IPS-18a (cell line): ENCODE measurements around the gene PRDM16.
A peak's percentile ranks its signal among the peaks of the same experiment; 100 is the strongest.

Source experiments
- H3K27ac ChIP-seq: one replicate; pipeline ENCODE4 v1.5.1; 2013; ENCODE audit warnings: low read length
- H3K27me3 ChIP-seq: one replicate; pipeline ENCODE4 v1.6.1; 2013; ENCODE audit warnings: mild to moderate bottlenecking, low read length; ENCODE audit not compliant: control insufficient read depth, insufficient read depth
- H3K36me3 ChIP-seq: one replicate; pipeline ENCODE4 v1.6.1; 2013; ENCODE audit warnings: low read depth, low read length; ENCODE audit not compliant: control insufficient read depth
- H3K4me1 ChIP-seq: one replicate; pipeline ENCODE4 v1.6.1; 2013; ENCODE audit warnings: low read depth, low read length; ENCODE audit not compliant: control insufficient read depth
- H3K4me3 ChIP-seq: one replicate; pipeline ENCODE4 v1.5.1; 2013; ENCODE audit warnings: low read length
- H3K9ac ChIP-seq: one replicate; pipeline ENCODE4 v1.6.1; 2013; ENCODE audit warnings: mild to moderate bottlenecking, low read length, moderate library complexity
- H3K9me3 ChIP-seq: one replicate; pipeline ENCODE4 v1.6.1; 2013; ENCODE audit warnings: low read depth, low read length; ENCODE audit not compliant: control insufficient read depth

PRDM16 gene

DNA sequence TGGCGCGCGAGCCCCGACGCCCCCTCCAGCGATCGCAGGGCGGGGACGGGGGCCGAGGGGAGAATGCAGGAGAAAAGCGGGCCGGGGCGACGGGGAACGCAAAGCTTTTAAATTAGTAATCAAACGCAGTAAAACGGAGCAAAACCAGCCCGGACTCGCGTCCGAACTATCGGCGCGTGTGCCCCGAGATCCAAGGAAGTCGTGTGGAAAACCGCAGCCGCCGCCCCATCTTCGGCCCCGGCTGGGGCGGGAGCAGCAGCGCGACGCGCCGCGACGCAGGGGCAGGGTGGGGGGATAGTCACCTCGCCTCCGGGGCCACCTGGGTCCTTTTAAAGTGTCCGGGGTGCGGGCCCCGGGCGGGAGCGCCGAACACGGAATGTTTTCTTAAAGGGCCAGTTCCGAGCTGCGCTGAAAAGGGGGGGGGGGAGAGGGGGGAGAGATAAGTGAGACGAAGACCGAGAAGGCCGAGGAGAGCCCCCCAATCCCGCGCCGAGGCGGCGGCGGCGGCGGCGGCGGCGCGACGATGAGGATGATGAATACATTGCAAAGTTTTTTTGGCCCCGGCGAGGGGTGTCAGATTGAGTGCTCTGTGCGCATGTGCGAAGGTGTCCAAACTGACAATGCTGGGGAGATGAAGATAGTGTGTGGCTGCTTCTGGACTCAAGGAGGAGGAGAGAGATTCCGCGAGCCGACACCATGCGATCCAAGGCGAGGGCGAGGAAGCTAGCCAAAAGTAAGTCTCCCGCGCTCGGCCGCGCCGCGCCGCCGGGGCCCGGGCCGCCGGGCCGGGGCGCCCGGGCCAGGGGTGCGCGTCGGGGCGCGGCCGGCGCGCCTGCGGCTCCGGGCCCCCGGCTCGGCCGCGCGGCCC lies at the start of gene PRDM16:
Gene PRDM16, plus strand, starts transcription at position 640 of the 868 bp plus-strand sequence. Its CDS starts 57 bp downstream, at position 697.
- Histone ChIP-seq H3K9ac (no peak within 1 kb of the TSS), H3K27ac (no peak within 1 kb of the TSS), H3K9me3 (no peaks in the 10 kb centered on the region), H3K27me3 (peaks cover 94% of the 10 kb centered on the region), H3K4me3 (peak within 1 kb of the TSS; percentile 43), H3K4me1 (peaks cover 18% of the 10 kb centered on the region), H3K36me3 (no peaks in the 10 kb centered on the region)

DNA sequence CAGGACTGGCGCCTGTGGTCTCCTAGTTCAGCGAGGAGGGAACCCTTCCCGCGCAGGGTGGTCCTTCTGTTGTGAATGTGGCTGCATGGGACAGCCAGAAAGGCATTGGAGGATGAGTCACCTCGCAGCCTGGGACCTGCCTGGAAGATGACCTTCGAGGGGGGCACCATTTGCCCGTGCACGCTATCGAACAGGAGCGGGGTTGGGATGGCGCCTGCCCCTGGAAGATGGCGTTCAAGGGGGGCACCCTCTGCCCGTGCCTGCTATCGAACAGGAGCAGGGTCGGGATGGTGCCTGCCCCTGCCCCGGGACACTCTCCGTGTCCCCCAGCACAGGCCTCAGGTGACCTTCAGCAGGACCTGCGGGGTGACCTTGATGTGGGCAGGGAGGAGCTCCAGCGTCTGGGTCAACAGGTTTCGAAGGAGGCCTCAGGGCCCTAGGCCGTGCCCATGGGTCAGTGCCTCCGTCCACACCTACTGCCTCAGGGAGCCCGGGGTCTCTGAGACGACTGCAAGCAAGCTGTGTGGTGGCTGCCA lies 49.4 kb upstream of the PRDM16 start:
- Histone ChIP-seq H3K4me3 (no peak overlapping the region), H3K9ac (no peak overlapping the region), H3K9me3 (no peaks in the 10 kb centered on the region), H3K27me3 (peaks cover 14% of the 10 kb centered on the region), H3K4me1 (peaks cover 5% of the 10 kb centered on the region), H3K27ac (no peak overlapping the region), H3K36me3 (no peaks in the 10 kb centered on the region)

DNA sequence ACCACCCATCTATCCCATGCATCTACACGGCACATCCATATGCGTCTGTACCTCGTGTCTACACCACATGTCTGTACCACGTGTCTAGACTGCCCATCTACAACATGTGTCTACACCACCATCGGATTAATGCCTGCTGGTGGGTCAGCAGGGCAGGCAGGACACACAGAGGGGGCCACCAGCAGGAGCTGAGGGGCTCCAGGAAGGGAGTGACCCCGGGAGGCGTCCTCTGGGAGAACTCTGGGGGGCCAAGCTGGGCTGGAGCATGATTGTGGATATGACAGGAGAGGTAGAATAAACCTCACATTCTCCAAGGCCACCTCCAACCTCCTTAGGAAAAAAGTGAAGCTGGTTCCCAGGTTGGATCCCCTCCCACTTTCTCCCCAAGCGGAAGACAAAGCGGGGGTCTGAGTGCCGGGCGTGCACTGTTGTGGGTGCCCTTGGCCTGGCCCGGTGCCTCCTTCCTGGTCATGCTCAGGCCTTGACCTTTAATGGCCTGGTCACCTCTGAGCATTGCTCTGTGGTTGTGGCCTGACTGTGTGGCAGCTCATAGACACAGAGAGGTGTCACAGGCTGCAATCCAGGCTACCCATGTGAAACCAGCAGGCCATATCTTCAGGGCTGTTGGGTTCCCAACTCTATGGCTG lies 48.6 kb upstream of the PRDM16 start:
- H3K9me3 ChIP-seq = no peaks in the 10 kb centered on the region
- peaks cover 13% of the 10 kb centered on the region for H3K27me3 ChIP-seq
- H3K4me3 ChIP-seq = no peak overlapping the region
- no peaks in the 10 kb centered on the region for H3K36me3 ChIP-seq
- no peak overlapping the region for H3K27ac ChIP-seq
- peaks cover 5% of the 10 kb centered on the region for H3K4me1 ChIP-seq
- no peak overlapping the region for H3K9ac ChIP-seq

DNA sequence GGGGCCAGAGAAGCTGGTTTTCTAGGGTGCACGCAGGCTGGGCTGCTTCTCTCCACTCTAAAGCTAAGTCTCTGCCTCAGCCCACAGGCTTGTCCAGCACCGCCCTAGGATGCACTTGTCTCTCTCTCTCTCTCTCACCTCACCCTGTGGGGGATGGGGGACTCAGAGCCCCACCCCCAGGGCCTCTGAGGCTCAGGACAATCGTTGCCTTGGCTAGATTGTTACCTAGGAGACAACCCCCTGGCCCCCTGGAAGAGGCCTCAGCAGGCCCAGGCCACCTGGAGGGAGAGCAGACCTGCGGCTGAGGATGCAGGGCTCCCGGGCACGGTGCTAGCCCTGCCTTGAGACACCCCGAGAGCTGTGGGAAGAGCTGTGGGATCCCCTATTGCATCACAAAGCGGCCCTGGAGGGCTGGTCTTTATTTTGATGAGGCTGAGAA lies 47.8 kb upstream of the PRDM16 start, which contains the start of gene ACTRT2:
Gene ACTRT2, plus strand, starts transcription at position 235 of the 439 bp plus-strand sequence. CDS start 220 bp downstream, outside the sequence.
- H3K27me3 ChIP-seq = peaks cover 8% of the 10 kb centered on the region

DNA sequence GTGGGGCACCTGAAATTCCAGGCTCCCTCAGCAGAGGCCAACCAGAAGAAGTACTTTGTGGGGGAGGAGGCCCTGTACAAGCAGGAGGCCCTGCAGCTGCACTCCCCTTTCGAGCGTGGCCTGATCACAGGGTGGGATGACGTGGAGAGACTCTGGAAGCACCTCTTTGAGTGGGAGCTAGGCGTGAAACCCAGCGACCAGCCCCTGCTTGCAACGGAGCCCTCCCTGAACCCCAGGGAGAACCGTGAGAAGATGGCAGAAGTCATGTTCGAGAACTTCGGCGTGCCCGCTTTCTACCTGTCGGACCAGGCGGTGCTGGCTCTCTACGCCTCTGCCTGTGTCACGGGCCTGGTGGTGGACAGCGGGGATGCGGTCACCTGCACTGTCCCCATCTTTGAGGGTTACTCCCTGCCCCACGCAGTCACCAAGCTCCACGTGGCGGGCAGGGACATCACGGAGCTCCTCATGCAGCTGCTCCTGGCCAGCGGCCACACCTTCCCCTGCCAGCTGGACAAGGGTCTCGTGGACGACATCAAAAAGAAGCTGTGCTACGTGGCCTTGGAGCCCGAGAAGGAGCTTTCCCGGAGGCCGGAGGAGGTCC lies 47.1 kb upstream of the PRDM16 start:
- H3K9ac ChIP-seq = no peak overlapping the region

More for the DNA sequence above, 47.8 kb upstream of the PRDM16 start, which contains the start of gene ACTRT2:
- Histone ChIP-seq H3K36me3 (no peaks in the 10 kb centered on the region), H3K4me1 (peaks cover 5% of the 10 kb centered on the region), H3K9ac (no peak within 1 kb of the TSS), H3K27ac (no peak within 1 kb of the TSS), H3K4me3 (no peak within 1 kb of the TSS), H3K9me3 (no peaks in the 10 kb centered on the region)

DNA sequence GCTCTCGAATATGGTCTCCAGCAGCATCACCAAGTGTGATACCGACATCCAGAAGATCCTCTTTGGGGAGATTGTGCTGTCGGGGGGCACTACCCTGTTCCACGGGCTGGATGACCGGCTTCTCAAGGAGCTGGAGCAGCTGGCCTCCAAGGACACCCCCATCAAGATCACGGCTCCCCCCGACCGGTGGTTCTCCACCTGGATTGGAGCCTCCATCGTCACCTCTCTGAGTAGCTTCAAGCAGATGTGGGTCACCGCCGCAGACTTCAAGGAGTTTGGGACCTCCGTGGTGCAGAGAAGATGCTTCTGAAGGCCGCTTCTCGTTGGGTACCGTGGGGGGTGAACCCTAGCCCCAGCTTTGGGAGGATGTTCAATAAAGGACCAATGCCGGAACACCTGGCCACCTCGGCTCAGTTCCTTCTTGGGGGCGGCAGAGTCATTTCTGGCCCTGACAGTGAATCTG lies 46.5 kb upstream of the PRDM16 start:
- Histone ChIP-seq H3K4me3 (no peak overlapping the region), H3K9ac (no peak overlapping the region), H3K27ac (no peak overlapping the region), H3K9me3 (no peaks in the 10 kb centered on the region), H3K4me1 (peaks cover 5% of the 10 kb centered on the region), H3K27me3 (peaks cover 8% of the 10 kb centered on the region), H3K36me3 (no peaks in the 10 kb centered on the region)

More for the DNA sequence above, 47.1 kb upstream of the PRDM16 start:
- Histone ChIP-seq H3K4me3 (no peak overlapping the region), H3K36me3 (no peaks in the 10 kb centered on the region), H3K27ac (no peak overlapping the region), H3K4me1 (peaks cover 5% of the 10 kb centered on the region), H3K27me3 (peaks cover 8% of the 10 kb centered on the region), H3K9me3 (no peaks in the 10 kb centered on the region)

DNA sequence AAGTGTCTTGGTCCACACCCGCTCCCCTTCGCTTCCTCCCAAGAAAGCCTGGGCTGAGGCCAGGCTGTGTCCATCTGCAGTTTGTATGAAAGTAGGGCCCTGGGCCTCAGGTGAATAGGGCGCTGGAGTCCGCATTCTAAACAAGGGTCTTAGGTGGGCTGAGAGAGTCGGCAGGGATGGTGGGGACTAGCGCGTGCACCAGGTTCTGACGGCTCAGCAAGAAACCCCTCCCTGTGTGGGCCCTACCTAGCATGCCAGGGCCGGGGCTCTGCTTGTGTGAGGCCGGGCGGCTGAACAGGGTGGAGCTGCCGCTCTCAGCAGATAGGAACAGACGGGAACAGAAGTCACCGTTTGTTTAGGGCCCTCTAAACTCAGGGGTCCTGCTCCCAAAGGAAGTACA lies 46.0 kb upstream of the PRDM16 start:
- Histone ChIP-seq H3K4me3 (no peak overlapping the region), H3K36me3 (no peaks in the 10 kb centered on the region), H3K27me3 (peaks cover 8% of the 10 kb centered on the region), H3K9me3 (no peaks in the 10 kb centered on the region), H3K27ac (no peak overlapping the region), H3K4me1 (peaks cover 5% of the 10 kb centered on the region), H3K9ac (no peak overlapping the region)

DNA sequence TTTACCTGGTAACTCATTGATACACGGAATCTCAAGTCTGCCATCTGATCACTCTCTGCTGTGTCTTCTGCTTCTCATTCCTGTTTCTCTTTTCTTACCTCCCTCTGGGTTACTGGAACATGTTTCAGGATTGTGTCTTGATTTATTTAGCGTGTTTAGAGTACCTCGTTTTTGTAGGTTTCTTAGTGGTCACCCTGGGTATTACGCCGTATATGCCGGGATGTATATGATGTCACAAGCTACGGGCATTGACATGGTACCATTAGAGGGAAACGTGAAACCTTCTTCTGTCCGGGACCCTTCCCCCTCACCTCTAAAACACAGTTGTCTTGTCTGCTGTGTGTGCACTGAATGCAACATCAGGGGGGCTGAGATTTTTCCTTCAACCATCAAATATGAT lies 45.0 kb upstream of the PRDM16 start:
- Histone ChIP-seq H3K27ac (no peak overlapping the region), H3K27me3 (peaks cover 8% of the 10 kb centered on the region), H3K9ac (no peak overlapping the region)

DNA sequence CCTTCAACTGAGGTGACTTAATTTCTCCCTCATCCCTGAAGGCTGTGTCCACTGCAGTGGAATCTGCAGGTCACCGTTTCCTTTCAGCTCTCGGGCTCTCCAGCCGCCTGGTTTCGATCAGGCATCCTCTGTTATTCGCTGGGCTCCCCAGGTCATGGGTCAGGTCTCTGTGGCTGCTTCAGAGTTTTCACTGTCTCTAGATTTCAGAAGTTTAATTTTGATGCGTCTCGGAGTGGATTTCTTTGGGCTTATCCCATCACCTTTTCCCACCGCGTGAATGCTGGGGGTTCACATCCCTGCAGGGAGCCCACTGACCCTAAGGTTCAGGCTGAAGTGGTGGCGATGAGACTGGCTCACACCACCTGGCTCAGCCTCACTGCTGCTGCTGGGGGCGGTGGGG lies 44.4 kb upstream of the PRDM16 start:
- Histone ChIP-seq H3K4me3 (no peak overlapping the region), H3K36me3 (no peaks in the 10 kb centered on the region), H3K9ac (no peak overlapping the region), H3K9me3 (no peaks in the 10 kb centered on the region), H3K4me1 (peaks cover 5% of the 10 kb centered on the region), H3K27me3 (peaks cover 8% of the 10 kb centered on the region), H3K27ac (no peak overlapping the region)

More for the DNA sequence above, 45.0 kb upstream of the PRDM16 start:
- H3K4me1 ChIP-seq = peaks cover 5% of the 10 kb centered on the region
- no peaks in the 10 kb centered on the region for H3K9me3 ChIP-seq
- no peak overlapping the region for H3K4me3 ChIP-seq
- no peaks in the 10 kb centered on the region for H3K36me3 ChIP-seq

DNA sequence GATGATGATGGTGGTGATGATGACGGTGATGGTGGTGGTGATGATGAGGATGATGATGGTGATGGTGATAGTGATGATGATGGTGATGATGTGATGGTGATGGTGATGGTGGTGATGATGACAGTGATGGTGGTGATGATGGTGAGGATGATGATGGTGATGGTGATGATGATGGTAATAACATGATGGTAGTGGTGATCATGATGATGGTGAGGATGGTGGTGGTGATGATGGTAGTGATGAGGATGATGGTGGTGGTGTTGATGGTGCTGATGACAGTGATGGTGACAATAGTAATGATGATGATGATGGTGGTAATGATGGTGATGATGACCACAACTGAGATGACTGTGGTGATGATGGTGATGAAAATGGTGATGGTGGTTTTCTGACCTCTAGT lies 42.9 kb upstream of the PRDM16 start:
- H3K9me3 ChIP-seq = no peaks in the 10 kb centered on the region

More for the DNA sequence above, 42.9 kb upstream of the PRDM16 start:
- no peak overlapping the region for H3K9ac ChIP-seq
- no peaks in the 10 kb centered on the region for H3K4me1 ChIP-seq
- no peaks in the 10 kb centered on the region for H3K36me3 ChIP-seq
- no peak overlapping the region for H3K4me3 ChIP-seq
- H3K27me3 ChIP-seq = peaks cover 8% of the 10 kb centered on the region
- H3K27ac ChIP-seq = no peak overlapping the region
